HG03521 (cell line): ENCODE measurements around the gene CAMKK1.
A peak's percentile ranks its signal among the peaks of the same experiment; 100 is the strongest.

Experiments used
- ATAC-seq: cut with Tn5 transposase; IDR thresholded peaks from one replicate; pipeline ENCODE4 v1.9.1; 2021; ENCODE audit warnings: mild to moderate bottlenecking, moderate library complexity; ENCODE audit not compliant: unreplicated experiment

CAMKK1 gene

GRCh38 chr17:3918372-3919122, 25.7 kb upstream of the CAMKK1 start:
- no peak for ATAC-seq

GRCh38 chr17:3917391-3917931, 24.6 kb upstream of the CAMKK1 start:
- no peak for ATAC-seq

GRCh38 chr17:3916825-3917224, 24.0 kb upstream of the CAMKK1 start:
- ATAC-seq = no peak

DNA sequence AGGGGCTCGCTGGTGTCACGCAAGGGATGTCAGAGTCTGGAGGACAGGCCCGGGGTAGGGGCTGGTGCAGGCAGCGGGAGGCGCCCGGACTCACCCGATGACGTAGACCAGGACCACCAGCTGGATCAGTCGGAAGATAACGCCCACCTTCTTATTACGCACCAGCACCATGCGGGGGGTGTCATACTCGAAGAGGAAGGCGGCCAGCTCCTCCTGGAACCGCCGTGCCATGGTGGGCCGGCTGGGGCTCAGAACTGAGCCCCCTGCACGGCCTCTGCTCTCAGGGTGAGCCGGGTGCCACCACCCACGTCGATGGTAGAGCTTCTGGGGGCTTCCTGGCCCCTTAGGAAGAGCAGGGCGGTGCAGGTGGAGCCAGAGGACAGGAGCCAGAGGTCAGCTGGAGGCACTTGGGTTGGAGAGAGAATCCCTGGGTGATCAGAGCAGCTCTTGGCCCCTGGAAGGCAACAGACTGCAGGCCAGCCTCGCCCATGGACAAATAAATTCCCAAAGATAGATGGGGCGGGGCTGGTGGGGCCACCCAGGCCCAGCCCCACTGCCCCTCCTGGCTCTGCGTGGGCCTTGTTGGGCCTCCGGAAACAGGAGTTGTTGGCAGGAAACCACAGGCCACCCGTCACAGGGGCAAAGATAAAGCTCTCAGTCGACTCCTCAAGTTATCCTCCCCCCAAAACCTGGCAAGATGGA, 23.3 kb upstream of the CAMKK1 start, which contains the start of gene P2RX1:
Gene P2RX1, minus strand, starts transcription at position 471 of the 702 bp plus-strand sequence. Its CDS starts 240 bp downstream, at position 231.
- ATAC-seq = no peak

- ATAC-seq = no peak
These were observed 22.7 kb upstream of the CAMKK1 start for GRCh38 chr17:3915581-3915994.

DNA sequence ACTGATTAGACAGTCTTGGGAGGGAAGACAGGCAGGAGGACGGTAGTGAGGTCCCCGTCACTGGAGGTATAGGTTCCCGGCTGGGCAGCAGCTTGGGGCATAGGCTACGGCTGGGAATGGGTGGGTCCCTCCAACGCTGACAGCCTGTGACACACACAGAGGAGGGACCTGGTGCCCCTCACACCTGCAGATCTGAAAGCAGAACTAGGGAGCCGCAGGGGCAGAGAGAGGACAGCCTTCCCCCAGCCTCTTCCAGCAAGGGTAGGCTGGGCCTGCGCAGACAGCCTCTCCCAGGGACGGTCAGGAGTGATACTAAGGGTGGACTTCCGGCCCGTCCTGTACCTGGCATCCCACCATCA, 21.4 kb upstream of the CAMKK1 start:
- ATAC-seq = peak; percentile 36

DNA sequence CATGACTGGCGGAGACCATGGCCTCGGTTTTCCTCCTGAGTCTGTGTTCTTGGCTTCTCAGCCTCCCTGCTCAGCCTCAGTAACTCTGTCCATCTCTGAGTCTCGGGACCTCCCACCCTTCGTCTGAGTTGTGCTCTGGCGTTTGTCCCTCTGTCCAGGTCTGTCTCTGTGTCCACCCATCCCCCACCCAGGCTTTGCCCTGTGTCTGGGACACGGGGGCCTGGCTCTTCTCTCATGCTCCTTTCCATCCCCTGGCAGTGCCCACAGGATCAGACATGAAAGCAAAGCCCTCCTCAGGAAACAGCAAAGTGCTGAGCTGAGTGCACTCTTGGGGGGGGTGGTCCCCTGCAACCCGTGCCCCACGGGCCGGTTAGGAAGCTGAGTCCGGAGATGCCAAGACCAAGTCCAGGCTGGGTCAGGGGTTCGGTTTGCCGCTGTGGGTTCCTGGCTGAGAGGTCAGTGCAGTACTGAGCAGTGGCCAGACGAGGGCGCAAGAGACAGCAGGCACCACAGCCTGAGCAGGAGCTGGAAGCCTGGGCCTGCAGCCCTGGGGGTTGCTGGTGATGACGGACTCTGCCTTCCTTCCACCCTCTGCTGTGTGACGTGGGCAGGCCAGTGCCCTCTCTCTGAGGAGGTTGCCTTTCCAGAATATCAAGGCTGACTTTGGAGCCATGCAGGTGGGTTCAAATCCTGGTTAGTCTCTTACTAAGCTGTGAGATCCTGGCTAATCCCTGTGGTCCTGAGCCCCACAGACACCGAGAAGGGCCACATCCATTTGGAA, 20.9 kb upstream of the CAMKK1 start:
- peak; percentile 31 for ATAC-seq

DNA sequence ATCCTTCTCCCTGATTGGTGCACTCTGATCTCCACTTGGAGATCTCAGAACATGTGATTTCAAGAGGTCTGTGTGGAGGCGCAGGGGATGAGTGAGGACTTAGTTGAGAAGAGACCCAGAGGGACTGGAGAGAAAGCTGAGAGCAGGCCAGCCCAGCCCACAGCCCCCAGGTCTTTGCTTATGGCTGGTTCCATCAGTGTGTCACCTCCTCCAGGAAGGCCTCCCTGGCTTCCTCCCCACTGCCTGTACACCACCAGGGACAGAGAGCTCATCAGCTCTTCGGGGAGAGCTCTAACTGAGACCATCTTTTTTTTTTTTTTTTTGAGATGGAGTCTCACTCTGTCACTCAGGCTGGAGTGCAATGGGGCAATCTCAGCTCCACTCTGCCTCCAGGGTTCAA, 20.0 kb upstream of the CAMKK1 start:
- ATAC-seq = no peak

- ATAC-seq = peak; percentile 70
These were observed 18.6 kb upstream of the CAMKK1 start for GRCh38 chr17:3911271-3912053.

- no peak for ATAC-seq
These were observed 17.8 kb upstream of the CAMKK1 start for GRCh38 chr17:3910420-3911270.

- ATAC-seq = no peak
These were observed 16.4 kb upstream of the CAMKK1 start for GRCh38 chr17:3909257-3909656.

GRCh38 chr17:3907483-3908216, 14.8 kb upstream of the CAMKK1 start:
- ATAC-seq = no peak

DNA sequence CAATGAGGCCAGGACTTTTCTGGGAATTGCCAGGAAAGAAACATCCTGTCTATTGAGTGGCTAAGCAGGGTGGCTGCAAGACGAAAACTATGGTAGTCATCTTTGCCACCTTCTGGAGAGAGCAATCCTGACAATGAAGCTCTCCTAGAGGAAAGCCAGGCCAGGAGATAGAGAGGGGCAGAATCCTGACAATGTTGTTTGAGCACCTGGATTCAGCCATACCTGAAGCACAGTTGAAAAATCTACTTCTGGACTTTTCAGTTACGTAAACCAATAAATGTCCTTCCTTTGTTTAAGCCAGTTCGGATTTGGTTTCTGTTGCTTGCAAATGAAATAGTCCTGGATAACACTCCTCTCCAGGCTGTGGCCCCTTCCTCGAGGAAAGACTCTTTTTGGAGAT, 14.0 kb upstream of the CAMKK1 start:
- no peak for ATAC-seq

- ATAC-seq = no peak
These were observed 12.2 kb upstream of the CAMKK1 start for GRCh38 chr17:3905017-3905520.

DNA sequence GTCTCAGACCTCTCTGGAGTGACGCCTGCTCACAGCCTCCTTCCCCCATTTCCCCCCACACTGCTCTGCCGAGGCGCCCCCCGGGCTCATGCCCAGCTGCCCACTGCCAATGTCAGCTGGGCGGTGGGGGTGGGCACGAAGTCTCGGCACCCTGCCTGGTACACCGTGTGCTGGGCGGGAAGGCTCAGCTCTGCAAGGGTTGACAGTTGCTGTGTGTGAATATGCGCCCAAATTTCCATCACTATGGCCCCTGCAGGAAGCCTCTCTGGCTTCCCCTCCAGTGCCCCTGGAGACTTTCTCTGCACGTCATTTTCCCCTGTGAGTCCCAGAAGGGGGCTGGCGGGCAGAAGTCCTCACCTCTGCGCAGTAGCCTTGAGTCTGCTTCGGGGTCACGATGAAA, 11.6 kb upstream of the CAMKK1 start:
- ATAC-seq = no peak

GRCh38 chr17:3903881-3904290, 11.0 kb upstream of the CAMKK1 start:
- ATAC-seq = no peak

GRCh38 chr17:3903051-3903825, 10.4 kb upstream of the CAMKK1 start:
- no peak for ATAC-seq

DNA sequence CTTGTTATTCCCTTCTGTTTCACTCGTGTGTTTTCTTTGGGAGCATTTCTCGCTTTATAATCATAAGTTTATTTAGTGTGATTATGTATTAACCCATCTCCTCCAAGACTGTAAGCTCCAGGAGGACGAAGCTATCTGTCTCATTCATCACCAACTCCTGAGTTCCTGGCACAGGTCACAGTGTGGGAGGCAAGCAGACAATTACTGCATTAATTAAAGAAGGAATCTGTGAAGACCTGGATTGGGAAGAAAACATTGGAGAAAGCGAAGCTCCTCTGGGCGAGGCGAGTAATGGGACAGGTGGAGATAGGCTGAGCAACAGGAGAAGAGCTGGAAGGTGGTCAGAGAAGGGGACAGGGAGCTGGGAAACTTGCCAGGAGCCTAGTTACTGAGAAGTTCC, 7.8 kb upstream of the CAMKK1 start:
- ATAC-seq = no peak
